Measurements from ENCODE around the gene APOE. TPM values are rescaled to one million over a fixed set of nuclear protein-coding genes. Genes with fewer than 3 reads are reported as not detected.

The APOE gene
- total and polyA plus RNA-seq, 2 of the 13 experiments (the other 11 are each of a cell fraction or from before 2014, with no cell fraction given): 1,328 to 1,470 TPM

- peak; percentile 57; the same call in 1 of the 2 replicates for TF ChIP-seq MED1 (CRISPR knock-in tag; IDR thresholded peaks at IDR 0.05)
- TF ChIP-seq ZNF746 (CRISPR knock-in tag; IDR thresholded peaks at IDR 0.05): peak; percentile 91
- TF ChIP-seq RXRA (CRISPR knock-in tag; IDR thresholded peaks at IDR 0.05): no peak
- no peak for TF ChIP-seq IKZF4 (CRISPR knock-in tag; IDR thresholded peaks at IDR 0.05; ENCODE audit: borderline replicate concordance, low read depth, not compliant biosample characterization)
- TF ChIP-seq, protein P1, sequence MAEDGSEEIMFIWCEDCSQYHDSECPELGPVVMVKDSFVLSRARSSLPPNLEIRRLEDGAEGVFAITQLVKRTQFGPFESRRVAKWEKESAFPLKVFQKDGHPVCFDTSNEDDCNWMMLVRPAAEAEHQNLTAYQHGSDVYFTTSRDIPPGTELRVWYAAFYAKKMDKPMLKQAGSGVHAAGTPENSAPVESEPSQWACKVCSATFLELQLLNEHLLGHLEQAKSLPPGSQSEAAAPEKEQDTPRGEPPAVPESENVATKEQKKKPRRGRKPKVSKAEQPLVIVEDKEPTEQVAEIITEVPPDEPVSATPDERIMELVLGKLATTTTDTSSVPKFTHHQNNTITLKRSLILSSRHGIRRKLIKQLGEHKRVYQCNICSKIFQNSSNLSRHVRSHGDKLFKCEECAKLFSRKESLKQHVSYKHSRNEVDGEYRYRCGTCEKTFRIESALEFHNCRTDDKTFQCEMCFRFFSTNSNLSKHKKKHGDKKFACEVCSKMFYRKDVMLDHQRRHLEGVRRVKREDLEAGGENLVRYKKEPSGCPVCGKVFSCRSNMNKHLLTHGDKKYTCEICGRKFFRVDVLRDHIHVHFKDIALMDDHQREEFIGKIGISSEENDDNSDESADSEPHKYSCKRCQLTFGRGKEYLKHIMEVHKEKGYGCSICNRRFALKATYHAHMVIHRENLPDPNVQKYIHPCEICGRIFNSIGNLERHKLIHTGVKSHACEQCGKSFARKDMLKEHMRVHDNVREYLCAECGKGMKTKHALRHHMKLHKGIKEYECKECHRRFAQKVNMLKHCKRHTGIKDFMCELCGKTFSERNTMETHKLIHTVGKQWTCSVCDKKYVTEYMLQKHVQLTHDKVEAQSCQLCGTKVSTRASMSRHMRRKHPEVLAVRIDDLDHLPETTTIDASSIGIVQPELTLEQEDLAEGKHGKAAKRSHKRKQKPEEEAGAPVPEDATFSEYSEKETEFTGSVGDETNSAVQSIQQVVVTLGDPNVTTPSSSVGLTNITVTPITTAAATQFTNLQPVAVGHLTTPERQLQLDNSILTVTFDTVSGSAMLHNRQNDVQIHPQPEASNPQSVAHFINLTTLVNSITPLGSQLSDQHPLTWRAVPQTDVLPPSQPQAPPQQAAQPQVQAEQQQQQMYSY (CRISPR knock-in tag; IDR thresholded peaks at IDR 0.05): 0 out of 2 replicates have a peak, but pooled peaks have one; percentile 31
- TF ChIP-seq, protein P2, sequence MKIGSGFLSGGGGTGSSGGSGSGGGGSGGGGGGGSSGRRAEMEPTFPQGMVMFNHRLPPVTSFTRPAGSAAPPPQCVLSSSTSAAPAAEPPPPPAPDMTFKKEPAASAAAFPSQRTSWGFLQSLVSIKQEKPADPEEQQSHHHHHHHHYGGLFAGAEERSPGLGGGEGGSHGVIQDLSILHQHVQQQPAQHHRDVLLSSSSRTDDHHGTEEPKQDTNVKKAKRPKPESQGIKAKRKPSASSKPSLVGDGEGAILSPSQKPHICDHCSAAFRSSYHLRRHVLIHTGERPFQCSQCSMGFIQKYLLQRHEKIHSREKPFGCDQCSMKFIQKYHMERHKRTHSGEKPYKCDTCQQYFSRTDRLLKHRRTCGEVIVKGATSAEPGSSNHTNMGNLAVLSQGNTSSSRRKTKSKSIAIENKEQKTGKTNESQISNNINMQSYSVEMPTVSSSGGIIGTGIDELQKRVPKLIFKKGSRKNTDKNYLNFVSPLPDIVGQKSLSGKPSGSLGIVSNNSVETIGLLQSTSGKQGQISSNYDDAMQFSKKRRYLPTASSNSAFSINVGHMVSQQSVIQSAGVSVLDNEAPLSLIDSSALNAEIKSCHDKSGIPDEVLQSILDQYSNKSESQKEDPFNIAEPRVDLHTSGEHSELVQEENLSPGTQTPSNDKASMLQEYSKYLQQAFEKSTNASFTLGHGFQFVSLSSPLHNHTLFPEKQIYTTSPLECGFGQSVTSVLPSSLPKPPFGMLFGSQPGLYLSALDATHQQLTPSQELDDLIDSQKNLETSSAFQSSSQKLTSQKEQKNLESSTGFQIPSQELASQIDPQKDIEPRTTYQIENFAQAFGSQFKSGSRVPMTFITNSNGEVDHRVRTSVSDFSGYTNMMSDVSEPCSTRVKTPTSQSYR (CRISPR knock-in tag; IDR thresholded peaks at IDR 0.05; ENCODE audit: borderline replicate concordance): peak; percentile 77; the same call in 1 of the 2 replicates
- TF ChIP-seq ZNF207 (IDR thresholded peaks at IDR 0.05; ENCODE audit: borderline replicate concordance): no peak
- TF ChIP-seq MED13 (CRISPR knock-in tag; IDR thresholded peaks at IDR 0.05): 0 out of 2 replicates have a peak, but pooled peaks have one; percentile 27
- no peak for TF ChIP-seq ZSCAN30 (CRISPR knock-in tag; IDR thresholded peaks at IDR 0.05)
- no peak for TF ChIP-seq MYNN (CRISPR knock-in tag; IDR thresholded peaks at IDR 0.05; ENCODE audit: low read depth)
- TF ChIP-seq ZNF747 (CRISPR knock-in tag; IDR thresholded peaks at IDR 0.05; ENCODE audit: borderline replicate concordance): no peak
- TF ChIP-seq CBX1 (IDR thresholded peaks at IDR 0.05; ENCODE audit: low read depth): peak; percentile 70
- TF ChIP-seq, protein P3, sequence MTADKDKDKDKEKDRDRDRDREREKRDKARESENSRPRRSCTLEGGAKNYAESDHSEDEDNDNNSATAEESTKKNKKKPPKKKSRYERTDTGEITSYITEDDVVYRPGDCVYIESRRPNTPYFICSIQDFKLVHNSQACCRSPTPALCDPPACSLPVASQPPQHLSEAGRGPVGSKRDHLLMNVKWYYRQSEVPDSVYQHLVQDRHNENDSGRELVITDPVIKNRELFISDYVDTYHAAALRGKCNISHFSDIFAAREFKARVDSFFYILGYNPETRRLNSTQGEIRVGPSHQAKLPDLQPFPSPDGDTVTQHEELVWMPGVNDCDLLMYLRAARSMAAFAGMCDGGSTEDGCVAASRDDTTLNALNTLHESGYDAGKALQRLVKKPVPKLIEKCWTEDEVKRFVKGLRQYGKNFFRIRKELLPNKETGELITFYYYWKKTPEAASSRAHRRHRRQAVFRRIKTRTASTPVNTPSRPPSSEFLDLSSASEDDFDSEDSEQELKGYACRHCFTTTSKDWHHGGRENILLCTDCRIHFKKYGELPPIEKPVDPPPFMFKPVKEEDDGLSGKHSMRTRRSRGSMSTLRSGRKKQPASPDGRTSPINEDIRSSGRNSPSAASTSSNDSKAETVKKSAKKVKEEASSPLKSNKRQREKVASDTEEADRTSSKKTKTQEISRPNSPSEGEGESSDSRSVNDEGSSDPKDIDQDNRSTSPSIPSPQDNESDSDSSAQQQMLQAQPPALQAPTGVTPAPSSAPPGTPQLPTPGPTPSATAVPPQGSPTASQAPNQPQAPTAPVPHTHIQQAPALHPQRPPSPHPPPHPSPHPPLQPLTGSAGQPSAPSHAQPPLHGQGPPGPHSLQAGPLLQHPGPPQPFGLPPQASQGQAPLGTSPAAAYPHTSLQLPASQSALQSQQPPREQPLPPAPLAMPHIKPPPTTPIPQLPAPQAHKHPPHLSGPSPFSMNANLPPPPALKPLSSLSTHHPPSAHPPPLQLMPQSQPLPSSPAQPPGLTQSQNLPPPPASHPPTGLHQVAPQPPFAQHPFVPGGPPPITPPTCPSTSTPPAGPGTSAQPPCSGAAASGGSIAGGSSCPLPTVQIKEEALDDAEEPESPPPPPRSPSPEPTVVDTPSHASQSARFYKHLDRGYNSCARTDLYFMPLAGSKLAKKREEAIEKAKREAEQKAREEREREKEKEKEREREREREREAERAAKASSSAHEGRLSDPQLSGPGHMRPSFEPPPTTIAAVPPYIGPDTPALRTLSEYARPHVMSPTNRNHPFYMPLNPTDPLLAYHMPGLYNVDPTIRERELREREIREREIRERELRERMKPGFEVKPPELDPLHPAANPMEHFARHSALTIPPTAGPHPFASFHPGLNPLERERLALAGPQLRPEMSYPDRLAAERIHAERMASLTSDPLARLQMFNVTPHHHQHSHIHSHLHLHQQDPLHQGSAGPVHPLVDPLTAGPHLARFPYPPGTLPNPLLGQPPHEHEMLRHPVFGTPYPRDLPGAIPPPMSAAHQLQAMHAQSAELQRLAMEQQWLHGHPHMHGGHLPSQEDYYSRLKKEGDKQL (CRISPR knock-in tag; IDR thresholded peaks at IDR 0.05; ENCODE audit: low read depth): 0 out of 2 replicates have a peak, but pooled peaks have one; percentile 6
- TF ChIP-seq NFYC (CRISPR knock-in tag; IDR thresholded peaks at IDR 0.05): no peak
- TF ChIP-seq ZNF12 (CRISPR knock-in tag; IDR thresholded peaks at IDR 0.05): peak; percentile 28; the same call in 1 of the 2 replicates
These were observed at the start of gene APOE (continued) for GRCh38 chr19:44905437-44906160.

All from HepG2 (cell line).